Hepatocyte (in vitro differentiated cells): ENCODE data around the gene DIS3L2.

Source experiments
- EZH2 ChIP-seq: fragments of 200-600 bp; sonication (generic); IDR thresholded peaks from 2 replicates; pipeline ENCODE4 v1.6.1; 2016; ENCODE audit warnings: antibody characterized with exemption, mild to moderate bottlenecking, borderline replicate concordance
- TF ChIP-seq, protein P1 (sequence below): fragments of 200-600 bp; sonication (generic); IDR thresholded peaks from 2 replicates; pipeline ENCODE4 v1.5.1; 2016; ENCODE audit warnings: antibody characterized with exemption, mild to moderate bottlenecking; ENCODE audit not compliant: poor library complexity

- TF ChIP-seq EZH2 = no peak
- TF ChIP-seq, protein P1, sequence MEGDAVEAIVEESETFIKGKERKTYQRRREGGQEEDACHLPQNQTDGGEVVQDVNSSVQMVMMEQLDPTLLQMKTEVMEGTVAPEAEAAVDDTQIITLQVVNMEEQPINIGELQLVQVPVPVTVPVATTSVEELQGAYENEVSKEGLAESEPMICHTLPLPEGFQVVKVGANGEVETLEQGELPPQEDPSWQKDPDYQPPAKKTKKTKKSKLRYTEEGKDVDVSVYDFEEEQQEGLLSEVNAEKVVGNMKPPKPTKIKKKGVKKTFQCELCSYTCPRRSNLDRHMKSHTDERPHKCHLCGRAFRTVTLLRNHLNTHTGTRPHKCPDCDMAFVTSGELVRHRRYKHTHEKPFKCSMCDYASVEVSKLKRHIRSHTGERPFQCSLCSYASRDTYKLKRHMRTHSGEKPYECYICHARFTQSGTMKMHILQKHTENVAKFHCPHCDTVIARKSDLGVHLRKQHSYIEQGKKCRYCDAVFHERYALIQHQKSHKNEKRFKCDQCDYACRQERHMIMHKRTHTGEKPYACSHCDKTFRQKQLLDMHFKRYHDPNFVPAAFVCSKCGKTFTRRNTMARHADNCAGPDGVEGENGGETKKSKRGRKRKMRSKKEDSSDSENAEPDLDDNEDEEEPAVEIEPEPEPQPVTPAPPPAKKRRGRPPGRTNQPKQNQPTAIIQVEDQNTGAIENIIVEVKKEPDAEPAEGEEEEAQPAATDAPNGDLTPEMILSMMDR = no peak
Observed at GRCh38 chr2:232340171-232340935, 378.8 kb downstream of the DIS3L2 start.
